NB4 (cell line): ENCODE measurements around the gene ASB5.

Experiments used
- CTCF ChIP-seq: IDR thresholded peaks from one replicate; pipeline ENCODE4 v1.5.1; 2012; ENCODE audit warnings: low read depth, low read length
- MAX ChIP-seq: IDR thresholded peaks from 2 replicates; pipeline ENCODE4 v1.6.1; 2011; ENCODE audit warnings: low read depth, low read length
- POLR2A ChIP-seq: IDR thresholded peaks from 2 replicates; pipeline ENCODE4 v1.6.1; 2011; ENCODE audit warnings: mild to moderate bottlenecking; ENCODE audit not compliant: insufficient read length; ENCODE audit errors: extremely low read depth

- TF ChIP-seq CTCF (no peak), POLR2A (no peak), MAX (no peak)
Observed at GRCh38 chr4:176287546-176287945, 18.5 kb upstream of the ASB5 start.
